ENCODE measurements around the gene PPM1M.
A peak's percentile ranks its signal among the peaks of the same experiment; 100 is the strongest.

The PPM1M gene

DNA sequence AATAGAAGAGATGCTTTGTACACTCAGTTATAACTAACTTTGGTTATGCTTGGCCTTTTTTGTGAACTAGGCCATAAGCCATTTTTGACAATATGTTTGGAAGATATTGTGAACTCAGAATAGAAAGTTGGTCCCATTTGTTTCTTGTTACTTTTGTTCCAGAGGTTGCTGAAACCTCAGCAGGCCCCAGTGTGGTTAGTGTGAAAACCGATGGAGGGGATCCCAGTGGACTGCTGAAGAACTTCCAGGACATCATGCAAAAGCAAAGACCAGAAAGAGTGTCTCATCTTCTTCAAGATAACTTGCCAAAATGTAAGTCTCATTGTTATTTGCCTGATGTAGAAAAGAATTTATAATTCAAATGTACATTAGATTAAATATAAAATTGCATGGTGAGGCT is 41.9 kb upstream of the PPM1M start:
- DNase-seq: no peak
- no peaks in the 10 kb centered on the region for H3K9me3 ChIP-seq (ENCODE audit: control insufficient read depth, low read length)
- peaks cover 62% of the 10 kb centered on the region for H3K36me3 ChIP-seq (ENCODE audit: control insufficient read depth, insufficient read depth, low read length)
- peaks cover 10% of the 10 kb centered on the region for H3K4me1 ChIP-seq (ENCODE audit: control insufficient read depth, insufficient read depth, low read length, poor library complexity, severe bottlenecking)
- no peak overlapping the region for H3K27ac ChIP-seq (ENCODE audit: insufficient read depth, low read length, poor library complexity, severe bottlenecking)
- no peak overlapping the region for H3K4me3 ChIP-seq (ENCODE audit: insufficient read depth, low read depth, low read length, poor library complexity, severe bottlenecking)
- no peaks in the 10 kb centered on the region for H3K27me3 ChIP-seq (replicated peaks; ENCODE audit: control insufficient read depth, insufficient read depth, low read length, poor library complexity, severe bottlenecking)

- H3K9me3 ChIP-seq (ENCODE audit: control insufficient read depth, low read length): no peaks in the 10 kb centered on the region
- no peak overlapping the region for H3K4me3 ChIP-seq (ENCODE audit: insufficient read depth, low read depth, low read length, poor library complexity, severe bottlenecking)
- H3K36me3 ChIP-seq (ENCODE audit: control insufficient read depth, insufficient read depth, low read length): peaks cover 70% of the 10 kb centered on the region
- no peak for DNase-seq
- H3K27ac ChIP-seq (ENCODE audit: insufficient read depth, low read length, poor library complexity, severe bottlenecking): no peak overlapping the region
- H3K27me3 ChIP-seq (replicated peaks; ENCODE audit: control insufficient read depth, insufficient read depth, low read length, poor library complexity, severe bottlenecking): no peaks in the 10 kb centered on the region
- peaks cover 2% of the 10 kb centered on the region for H3K4me1 ChIP-seq (ENCODE audit: control insufficient read depth, insufficient read depth, low read length, poor library complexity, severe bottlenecking)
Measured at GRCh38 chr3:52204337-52205073, 41.1 kb upstream of the PPM1M start.

DNA sequence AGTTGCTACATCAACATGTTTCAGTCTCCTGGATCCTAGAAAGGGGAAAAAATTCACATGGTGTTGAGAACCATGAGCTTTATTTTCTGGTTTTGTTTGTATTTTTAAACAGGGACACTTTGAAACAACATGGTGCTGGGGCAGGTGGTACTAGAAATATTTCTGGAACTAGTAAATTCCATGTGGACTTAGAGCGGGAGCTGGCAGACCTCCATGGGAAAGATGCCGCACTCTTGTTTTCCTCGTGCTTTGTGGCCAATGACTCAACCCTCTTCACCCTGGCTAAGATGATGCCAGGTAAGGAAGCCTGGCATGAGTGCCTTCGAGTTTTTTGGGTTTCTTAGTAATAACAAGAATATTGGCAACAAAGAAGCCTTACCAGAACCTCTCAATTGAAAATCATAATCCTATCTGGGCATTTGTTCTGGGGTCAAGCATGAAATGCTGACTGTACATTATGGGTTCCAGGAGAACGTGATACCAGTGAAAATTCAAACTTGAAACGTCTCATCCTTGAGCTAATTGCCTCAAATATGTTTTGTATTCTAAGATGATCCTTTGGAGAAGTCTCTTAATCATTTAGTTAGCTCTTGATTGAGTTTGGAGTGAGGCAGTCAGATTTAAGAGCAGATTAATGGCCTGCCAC is 39.7 kb upstream of the PPM1M start:
- H3K27ac ChIP-seq (ENCODE audit: insufficient read depth, low read length, poor library complexity, severe bottlenecking): no peak overlapping the region
- no peaks in the 10 kb centered on the region for H3K9me3 ChIP-seq (ENCODE audit: control insufficient read depth, low read length)
- no peak overlapping the region for H3K4me3 ChIP-seq (ENCODE audit: insufficient read depth, low read depth, low read length, poor library complexity, severe bottlenecking)
- peaks cover 79% of the 10 kb centered on the region for H3K36me3 ChIP-seq (ENCODE audit: control insufficient read depth, insufficient read depth, low read length)
- H3K27me3 ChIP-seq (replicated peaks; ENCODE audit: control insufficient read depth, insufficient read depth, low read length, poor library complexity, severe bottlenecking): no peaks in the 10 kb centered on the region
- no peak for DNase-seq
- H3K4me1 ChIP-seq (ENCODE audit: control insufficient read depth, insufficient read depth, low read length, poor library complexity, severe bottlenecking): no peaks in the 10 kb centered on the region

- H3K4me3 ChIP-seq (ENCODE audit: insufficient read depth, low read depth, low read length, poor library complexity, severe bottlenecking): no peak overlapping the region
- H3K27me3 ChIP-seq (replicated peaks; ENCODE audit: control insufficient read depth, insufficient read depth, low read length, poor library complexity, severe bottlenecking): no peaks in the 10 kb centered on the region
- H3K36me3 ChIP-seq (ENCODE audit: control insufficient read depth, insufficient read depth, low read length): peaks cover 92% of the 10 kb centered on the region
- H3K9me3 ChIP-seq (ENCODE audit: control insufficient read depth, low read length): no peaks in the 10 kb centered on the region
- H3K4me1 ChIP-seq (ENCODE audit: control insufficient read depth, insufficient read depth, low read length, poor library complexity, severe bottlenecking): no peaks in the 10 kb centered on the region
- H3K27ac ChIP-seq (ENCODE audit: insufficient read depth, low read length, poor library complexity, severe bottlenecking): no peak overlapping the region
- DNase-seq: no peak
Measured at GRCh38 chr3:52208556-52208955, 37.0 kb upstream of the PPM1M start.

- Histone ChIP-seq H3K36me3 (ENCODE audit: control insufficient read depth, insufficient read depth, low read length) (peaks cover 91% of the 10 kb centered on the region), H3K9me3 (ENCODE audit: control insufficient read depth, low read length) (no peaks in the 10 kb centered on the region), H3K4me1 (ENCODE audit: control insufficient read depth, insufficient read depth, low read length, poor library complexity, severe bottlenecking) (no peaks in the 10 kb centered on the region), H3K27ac (ENCODE audit: insufficient read depth, low read length, poor library complexity, severe bottlenecking) (no peak overlapping the region), H3K4me3 (ENCODE audit: insufficient read depth, low read depth, low read length, poor library complexity, severe bottlenecking) (no peak overlapping the region), H3K27me3 (replicated peaks; ENCODE audit: control insufficient read depth, insufficient read depth, low read length, poor library complexity, severe bottlenecking) (no peaks in the 10 kb centered on the region)
- no peak for DNase-seq
Measured at GRCh38 chr3:52210037-52210436, 35.5 kb upstream of the PPM1M start.

DNA sequence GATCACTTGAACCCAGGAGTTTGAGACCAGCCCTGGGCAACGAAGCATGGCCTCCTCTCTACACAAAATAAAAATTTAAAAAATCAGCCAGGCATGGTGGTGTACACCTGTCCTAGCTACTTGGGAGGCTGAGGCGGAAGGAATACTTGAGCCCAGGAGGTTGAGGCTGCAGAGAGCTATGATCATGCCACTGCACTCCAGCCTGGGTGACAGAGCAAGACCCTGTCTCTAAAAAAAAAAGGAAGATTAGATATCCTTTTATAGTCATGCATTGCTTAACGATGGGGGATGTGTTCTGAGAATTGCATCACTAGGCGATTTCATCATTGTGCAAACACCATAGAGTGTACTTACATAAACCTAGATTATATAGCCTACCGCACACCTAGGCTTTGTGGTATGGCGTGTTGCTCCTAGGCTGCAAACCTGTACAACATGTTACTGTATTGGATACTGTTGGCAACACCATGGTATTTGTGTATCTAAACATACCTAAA is 35.0 kb upstream of the PPM1M start:
- peaks cover 85% of the 10 kb centered on the region for H3K36me3 ChIP-seq (ENCODE audit: control insufficient read depth, insufficient read depth, low read length)
- no peak overlapping the region for H3K27ac ChIP-seq (ENCODE audit: insufficient read depth, low read length, poor library complexity, severe bottlenecking)
- no peak overlapping the region for H3K4me3 ChIP-seq (ENCODE audit: insufficient read depth, low read depth, low read length, poor library complexity, severe bottlenecking)
- peaks cover 2% of the 10 kb centered on the region for H3K4me1 ChIP-seq (ENCODE audit: control insufficient read depth, insufficient read depth, low read length, poor library complexity, severe bottlenecking)
- H3K9me3 ChIP-seq (ENCODE audit: control insufficient read depth, low read length): no peaks in the 10 kb centered on the region
- H3K27me3 ChIP-seq (replicated peaks; ENCODE audit: control insufficient read depth, insufficient read depth, low read length, poor library complexity, severe bottlenecking): no peaks in the 10 kb centered on the region
- no peak for DNase-seq

DNA sequence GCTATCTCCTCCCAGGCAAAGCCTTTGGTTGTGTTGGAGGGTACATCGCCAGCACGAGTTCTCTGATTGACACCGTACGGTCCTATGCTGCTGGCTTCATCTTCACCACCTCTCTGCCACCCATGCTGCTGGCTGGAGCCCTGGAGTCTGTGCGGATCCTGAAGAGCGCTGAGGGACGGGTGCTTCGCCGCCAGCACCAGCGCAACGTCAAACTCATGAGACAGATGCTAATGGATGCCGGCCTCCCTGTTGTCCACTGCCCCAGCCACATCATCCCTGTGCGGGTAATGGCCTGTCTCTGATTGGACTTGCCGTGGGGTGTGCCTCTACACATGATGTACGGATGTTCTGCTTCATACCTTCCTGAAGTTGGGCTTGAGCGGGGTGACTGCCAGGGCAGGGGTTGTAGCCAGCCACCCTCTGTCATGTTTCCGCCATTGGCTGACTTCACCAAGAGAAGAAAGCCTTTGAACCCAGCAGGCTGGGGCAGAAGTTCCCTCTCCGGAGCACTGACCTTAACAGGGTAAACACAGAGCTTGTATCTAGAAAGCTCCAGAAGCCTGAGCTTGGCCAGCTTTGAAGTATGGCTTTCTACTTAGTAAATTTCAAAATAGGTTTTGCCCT is 34.2 kb upstream of the PPM1M start:
- H3K9me3 ChIP-seq (ENCODE audit: control insufficient read depth, low read length): no peaks in the 10 kb centered on the region

GRCh38 chr3:52213005-52213404 is 32.6 kb upstream of the PPM1M start:
- Histone ChIP-seq H3K9me3 (ENCODE audit: control insufficient read depth, low read length) (no peaks in the 10 kb centered on the region), H3K4me3 (ENCODE audit: insufficient read depth, low read depth, low read length, poor library complexity, severe bottlenecking) (no peak overlapping the region), H3K27ac (ENCODE audit: insufficient read depth, low read length, poor library complexity, severe bottlenecking) (no peak overlapping the region), H3K36me3 (ENCODE audit: control insufficient read depth, insufficient read depth, low read length) (peaks cover 69% of the 10 kb centered on the region), H3K4me1 (ENCODE audit: control insufficient read depth, insufficient read depth, low read length, poor library complexity, severe bottlenecking) (peaks cover 26% of the 10 kb centered on the region), H3K27me3 (replicated peaks; ENCODE audit: control insufficient read depth, insufficient read depth, low read length, poor library complexity, severe bottlenecking) (no peaks in the 10 kb centered on the region)
- no peak for DNase-seq

More for the DNA sequence above, 34.2 kb upstream of the PPM1M start:
- no peak overlapping the region for H3K27ac ChIP-seq (ENCODE audit: insufficient read depth, low read length, poor library complexity, severe bottlenecking)
- no peak overlapping the region for H3K4me3 ChIP-seq (ENCODE audit: insufficient read depth, low read depth, low read length, poor library complexity, severe bottlenecking)
- no peaks in the 10 kb centered on the region for H3K27me3 ChIP-seq (replicated peaks; ENCODE audit: control insufficient read depth, insufficient read depth, low read length, poor library complexity, severe bottlenecking)
- H3K36me3 ChIP-seq (ENCODE audit: control insufficient read depth, insufficient read depth, low read length): peaks cover 77% of the 10 kb centered on the region
- no peak for DNase-seq
- H3K4me1 ChIP-seq (ENCODE audit: control insufficient read depth, insufficient read depth, low read length, poor library complexity, severe bottlenecking): peaks cover 9% of the 10 kb centered on the region

GRCh38 chr3:52213901-52214300 is 31.7 kb upstream of the PPM1M start:
- H3K4me3 ChIP-seq (ENCODE audit: insufficient read depth, low read depth, low read length, poor library complexity, severe bottlenecking): no peak overlapping the region
- peaks cover 60% of the 10 kb centered on the region for H3K36me3 ChIP-seq (ENCODE audit: control insufficient read depth, insufficient read depth, low read length)
- DNase-seq: no peak
- H3K9me3 ChIP-seq (ENCODE audit: control insufficient read depth, low read length): no peaks in the 10 kb centered on the region
- H3K27me3 ChIP-seq (replicated peaks; ENCODE audit: control insufficient read depth, insufficient read depth, low read length, poor library complexity, severe bottlenecking): no peaks in the 10 kb centered on the region
- peaks cover 35% of the 10 kb centered on the region for H3K4me1 ChIP-seq (ENCODE audit: control insufficient read depth, insufficient read depth, low read length, poor library complexity, severe bottlenecking)
- no peak overlapping the region for H3K27ac ChIP-seq (ENCODE audit: insufficient read depth, low read length, poor library complexity, severe bottlenecking)

GRCh38 chr3:52215351-52215750 is 30.2 kb upstream of the PPM1M start:
- DNase-seq: no peak
- H3K4me1 ChIP-seq (ENCODE audit: control insufficient read depth, insufficient read depth, low read length, poor library complexity, severe bottlenecking): peaks cover 46% of the 10 kb centered on the region
- H3K27ac ChIP-seq (ENCODE audit: insufficient read depth, low read length, poor library complexity, severe bottlenecking): peak overlapping the region; percentile 29
- no peaks in the 10 kb centered on the region for H3K27me3 ChIP-seq (replicated peaks; ENCODE audit: control insufficient read depth, insufficient read depth, low read length, poor library complexity, severe bottlenecking)
- H3K36me3 ChIP-seq (ENCODE audit: control insufficient read depth, insufficient read depth, low read length): peaks cover 45% of the 10 kb centered on the region
- no peak overlapping the region for H3K4me3 ChIP-seq (ENCODE audit: insufficient read depth, low read depth, low read length, poor library complexity, severe bottlenecking)
- H3K9me3 ChIP-seq (ENCODE audit: control insufficient read depth, low read length): no peaks in the 10 kb centered on the region
